ENCODE results near the gene UBE2E2. TPM values are rescaled to one million over a fixed set of nuclear protein-coding genes. Genes with fewer than 3 reads are reported as not detected.

UBE2E2 gene
- polyA plus RNA-seq, 1 donor (not counting 4 experiments of a cell fraction or from before 2014, with no cell fraction given): 63.2 TPM

GRCh38 chr3:23365066-23365465 is 161.9 kb downstream of the UBE2E2 start:
- TF ChIP-seq EZH2 (IDR thresholded peaks at IDR 0.05; ENCODE audit: low read length): no peak
- TF ChIP-seq CTCF (optimal IDR thresholded peaks at IDR 0.05 in 1 of 3, IDR thresholded peaks at IDR 0.05 in 1 of 3, conservative IDR thresholded peaks at IDR 0.05 in 1 of 3; ENCODE audit: extremely low read depth in 1 of 3, insufficient read depth in 2 of 3, low read length in 3 of 3): no peak
- H3K36me3 ChIP-seq (ENCODE audit: control insufficient read depth in 2 of 2, extremely low read depth in 1 of 2, insufficient read depth in 2 of 2, low read length in 2 of 2): no peaks in the 10 kb centered on the region
- no peaks in the 10 kb centered on the region for H3K27me3 ChIP-seq (ENCODE audit: control insufficient read depth, extremely low read depth, insufficient read depth, low read length)
- H3K9ac ChIP-seq (ENCODE audit: control insufficient read depth, extremely low read depth, insufficient read depth, low read length): no peak overlapping the region
- no peak overlapping the region for H2AFZ ChIP-seq (ENCODE audit: control insufficient read depth, low read length)
- dilution Hi-C loops (cut with MboI; ENCODE audit: extremely low pct_ligation_motif_present, low sequenced_read_pairs): no loop called here
- H3K9me3 ChIP-seq (ENCODE audit: control insufficient read depth, low read depth, low read length): no peaks in the 10 kb centered on the region
- no peaks in the 10 kb centered on the region for H3K79me2 ChIP-seq (ENCODE audit: control insufficient read depth, insufficient read depth, low read length)
- no peaks in the 10 kb centered on the region for H3K4me1 ChIP-seq (ENCODE audit: control insufficient read depth, extremely low read depth, insufficient read depth, low read length)
- no peak overlapping the region for H3K27ac ChIP-seq (ENCODE audit: control insufficient read depth, insufficient read depth, low read length)
- H4K20me1 ChIP-seq (ENCODE audit: control insufficient read depth, extremely low read depth, insufficient read depth, low read length): peaks cover 2% of the 10 kb centered on the region
- H3K9me1 ChIP-seq (ENCODE audit: control insufficient read depth, extremely low read depth, insufficient read depth, low read length): no peaks in the 10 kb centered on the region
- FAIRE-seq: no peak
- no peak overlapping the region for H3K4me3 ChIP-seq (ENCODE audit: control insufficient read depth in 2 of 3, extremely low read depth in 1 of 3, insufficient read depth in 2 of 3, low read depth in 1 of 3, low read length in 3 of 3)
- H3K4me2 ChIP-seq (ENCODE audit: control insufficient read depth, extremely low read depth, insufficient read depth, low read depth, low read length): no peak overlapping the region
- DNase-seq (ENCODE audit: low read depth, low spot score): no peak

- Histone ChIP-seq H4K20me1 (ENCODE audit: control insufficient read depth, extremely low read depth, insufficient read depth, low read length) (peaks cover 2% of the 10 kb centered on the region), H3K9me3 (ENCODE audit: control insufficient read depth, low read depth, low read length) (no peaks in the 10 kb centered on the region), H3K36me3 (ENCODE audit: control insufficient read depth in 2 of 2, extremely low read depth in 1 of 2, insufficient read depth in 2 of 2, low read length in 2 of 2) (no peaks in the 10 kb centered on the region), H3K27ac (ENCODE audit: control insufficient read depth, insufficient read depth, low read length) (no peak overlapping the region), H3K4me3 (ENCODE audit: control insufficient read depth in 2 of 3, extremely low read depth in 1 of 3, insufficient read depth in 2 of 3, low read depth in 1 of 3, low read length in 3 of 3) (no peak overlapping the region), H3K9ac (ENCODE audit: control insufficient read depth, extremely low read depth, insufficient read depth, low read length) (no peak overlapping the region), H3K4me1 (ENCODE audit: control insufficient read depth, extremely low read depth, insufficient read depth, low read length) (no peaks in the 10 kb centered on the region), H3K9me1 (ENCODE audit: control insufficient read depth, extremely low read depth, insufficient read depth, low read length) (no peaks in the 10 kb centered on the region), H3K27me3 (ENCODE audit: control insufficient read depth, extremely low read depth, insufficient read depth, low read length) (no peaks in the 10 kb centered on the region), H3K79me2 (ENCODE audit: control insufficient read depth, insufficient read depth, low read length) (no peaks in the 10 kb centered on the region), H3K4me2 (ENCODE audit: control insufficient read depth, extremely low read depth, insufficient read depth, low read depth, low read length) (no peak overlapping the region), H2AFZ (ENCODE audit: control insufficient read depth, low read length) (no peak overlapping the region)
- dilution Hi-C loops (cut with MboI; ENCODE audit: extremely low pct_ligation_motif_present, low sequenced_read_pairs): no loop called here
- no peak for DNase-seq (ENCODE audit: low read depth, low spot score)
- FAIRE-seq: no peak
- no peak for TF ChIP-seq EZH2 (IDR thresholded peaks at IDR 0.05; ENCODE audit: low read length)
These were observed 165.6 kb downstream of the UBE2E2 start for GRCh38 chr3:23368731-23369130.

GRCh38 chr3:23372285-23372684 is 169.2 kb downstream of the UBE2E2 start:
- no peak for TF ChIP-seq CTCF (optimal IDR thresholded peaks at IDR 0.05 in 1 of 3, IDR thresholded peaks at IDR 0.05 in 1 of 3, conservative IDR thresholded peaks at IDR 0.05 in 1 of 3; ENCODE audit: extremely low read depth in 1 of 3, insufficient read depth in 2 of 3, low read length in 3 of 3)
- TF ChIP-seq EZH2 (IDR thresholded peaks at IDR 0.05; ENCODE audit: low read length): no peak
- H3K79me2 ChIP-seq (ENCODE audit: control insufficient read depth, insufficient read depth, low read length): no peaks in the 10 kb centered on the region
- no peak overlapping the region for H3K4me3 ChIP-seq (ENCODE audit: control insufficient read depth in 2 of 3, extremely low read depth in 1 of 3, insufficient read depth in 2 of 3, low read depth in 1 of 3, low read length in 3 of 3)
- no peaks in the 10 kb centered on the region for H3K27me3 ChIP-seq (ENCODE audit: control insufficient read depth, extremely low read depth, insufficient read depth, low read length)
- FAIRE-seq (no peak), DNase-seq (ENCODE audit: low read depth, low spot score) (no peak)
- H4K20me1 ChIP-seq (ENCODE audit: control insufficient read depth, extremely low read depth, insufficient read depth, low read length): peaks cover 1% of the 10 kb centered on the region
- no peak overlapping the region for H3K27ac ChIP-seq (ENCODE audit: control insufficient read depth, insufficient read depth, low read length)
- H3K9ac ChIP-seq (ENCODE audit: control insufficient read depth, extremely low read depth, insufficient read depth, low read length): no peak overlapping the region
- no peaks in the 10 kb centered on the region for H3K9me3 ChIP-seq (ENCODE audit: control insufficient read depth, low read depth, low read length)
- H3K4me1 ChIP-seq (ENCODE audit: control insufficient read depth, extremely low read depth, insufficient read depth, low read length): no peaks in the 10 kb centered on the region
- H2AFZ ChIP-seq (ENCODE audit: control insufficient read depth, low read length): no peak overlapping the region
- no peaks in the 10 kb centered on the region for H3K9me1 ChIP-seq (ENCODE audit: control insufficient read depth, extremely low read depth, insufficient read depth, low read length)
- dilution Hi-C loops (cut with MboI; ENCODE audit: extremely low pct_ligation_motif_present, low sequenced_read_pairs): no loop called here
- no peaks in the 10 kb centered on the region for H3K36me3 ChIP-seq (ENCODE audit: control insufficient read depth in 2 of 2, extremely low read depth in 1 of 2, insufficient read depth in 2 of 2, low read length in 2 of 2)
- no peak overlapping the region for H3K4me2 ChIP-seq (ENCODE audit: control insufficient read depth, extremely low read depth, insufficient read depth, low read depth, low read length)

Data from keratinocyte (primary cell).